GM19372 (cell line): Measurements from ENCODE around the gene ZFP36L1.

Source experiments
- ATAC-seq: cut with Tn5 transposase; IDR thresholded peaks from one replicate; pipeline ENCODE4 v1.9.1; 2021; ENCODE audit warnings: mild to moderate bottlenecking, low read depth, moderate library complexity; ENCODE audit not compliant: unreplicated experiment

ZFP36L1 gene, protein sequence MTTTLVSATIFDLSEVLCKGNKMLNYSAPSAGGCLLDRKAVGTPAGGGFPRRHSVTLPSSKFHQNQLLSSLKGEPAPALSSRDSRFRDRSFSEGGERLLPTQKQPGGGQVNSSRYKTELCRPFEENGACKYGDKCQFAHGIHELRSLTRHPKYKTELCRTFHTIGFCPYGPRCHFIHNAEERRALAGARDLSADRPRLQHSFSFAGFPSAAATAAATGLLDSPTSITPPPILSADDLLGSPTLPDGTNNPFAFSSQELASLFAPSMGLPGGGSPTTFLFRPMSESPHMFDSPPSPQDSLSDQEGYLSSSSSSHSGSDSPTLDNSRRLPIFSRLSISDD

DNA sequence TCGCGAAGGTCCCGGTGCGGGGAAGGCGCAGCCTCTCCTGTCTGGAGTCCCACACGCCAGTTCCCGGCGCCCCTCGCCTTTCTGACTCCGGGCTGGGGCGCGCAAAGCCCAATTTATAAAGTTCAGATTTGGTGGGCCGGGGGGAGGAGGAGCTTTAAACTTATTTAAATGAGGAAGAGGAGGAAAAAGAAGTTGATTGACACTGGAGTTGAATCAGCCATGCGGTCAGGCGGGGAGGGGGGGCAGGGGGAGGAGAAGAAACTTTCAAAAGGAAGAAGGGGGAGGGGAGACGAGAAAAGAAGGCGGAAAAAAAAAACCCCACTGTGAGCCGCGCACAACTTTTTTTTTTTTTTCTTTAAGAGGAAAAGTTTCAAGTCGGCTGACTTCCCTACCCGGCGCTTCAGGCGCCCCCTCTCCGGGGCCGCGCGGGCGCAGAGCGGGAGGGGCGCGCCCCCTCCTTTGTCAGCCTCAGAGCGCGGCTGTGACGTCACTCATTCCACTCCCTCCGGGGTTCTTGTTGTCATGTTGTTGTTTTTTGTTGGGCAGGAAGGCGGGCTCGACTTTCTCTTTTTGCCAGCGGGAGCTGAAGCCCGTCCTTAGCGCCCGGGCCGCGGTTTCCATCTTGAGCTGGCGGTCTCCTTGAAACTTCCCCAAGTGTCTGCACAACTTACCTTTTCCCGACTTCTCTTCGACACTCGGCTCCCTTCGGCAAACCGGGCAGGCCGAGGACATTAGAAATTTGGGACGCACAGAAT lies at the start of gene ZFP36L1:
ZFP36L1 (minus strand) TSS at position 89 of the 755 bp plus-strand sequence. CDS start 129 bp downstream, outside the sequence.
- peak; percentile 43 for ATAC-seq

GRCh38 chr14:68842298-68842697 lies 49.4 kb upstream of the ZFP36L1 start:
- no peak for ATAC-seq

- ATAC-seq = no peak
Measured at GRCh38 chr14:68841016-68841809, 48.3 kb upstream of the ZFP36L1 start.

DNA sequence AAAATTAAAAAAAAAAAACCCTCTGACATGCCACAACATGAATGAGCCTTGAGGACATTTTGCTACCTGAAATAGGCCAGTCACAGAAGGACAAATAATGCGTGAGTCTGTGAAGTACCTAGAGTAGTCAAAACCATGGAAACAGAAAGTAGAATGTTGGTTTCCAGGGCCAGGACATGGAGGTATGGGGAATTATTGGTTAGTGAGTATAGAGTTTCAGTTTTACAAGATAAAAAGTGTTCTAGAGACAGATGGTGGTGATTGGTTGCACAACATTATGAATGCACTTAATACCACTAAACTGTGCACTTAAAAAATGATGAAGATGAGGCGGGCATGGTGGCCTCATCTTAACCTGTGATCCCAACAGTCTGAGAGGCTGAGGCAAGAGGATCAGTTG lies 47.6 kb upstream of the ZFP36L1 start:
- ATAC-seq = no peak

DNA sequence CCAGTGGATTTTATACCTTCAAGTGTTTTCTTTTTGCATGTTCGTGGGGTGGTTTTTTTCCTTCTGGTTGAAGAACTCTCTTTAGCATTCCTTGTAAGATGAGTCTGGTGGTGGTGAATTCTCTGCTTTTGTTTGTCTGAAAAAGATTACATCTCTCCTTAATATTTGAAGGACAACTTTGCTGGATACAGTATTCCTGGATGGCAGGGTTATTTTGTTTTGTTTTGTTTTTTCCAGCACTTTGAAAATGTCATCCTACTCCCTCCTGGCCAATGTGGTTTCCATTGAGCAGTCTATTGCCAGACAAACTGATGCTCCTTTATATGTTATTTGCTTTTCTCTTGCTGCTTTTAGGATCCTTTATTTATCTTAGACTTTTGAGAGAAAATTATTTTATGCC lies 43.2 kb upstream of the ZFP36L1 start:
- no peak for ATAC-seq

- no peak for ATAC-seq
Measured at GRCh38 chr14:68834816-68835215, 41.9 kb upstream of the ZFP36L1 start.

DNA sequence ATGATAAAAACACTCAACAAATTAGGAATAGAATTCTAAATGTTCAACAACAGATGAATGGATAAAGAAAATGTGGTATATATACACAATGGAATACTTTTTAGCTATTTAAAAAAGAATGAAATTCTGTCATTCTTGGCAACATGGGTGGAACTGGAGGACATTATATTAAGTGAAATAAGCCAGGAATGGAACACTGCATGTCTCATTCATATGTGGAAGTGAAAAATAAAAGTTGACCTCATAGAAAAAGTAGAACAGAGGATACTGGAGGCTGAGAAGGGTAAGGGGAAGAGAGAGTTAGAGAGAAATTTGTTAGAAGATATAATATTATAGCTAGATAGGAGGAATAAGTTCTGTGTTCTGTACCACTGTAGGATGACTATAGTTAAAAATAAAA lies 35.8 kb upstream of the ZFP36L1 start:
- ATAC-seq = no peak

GRCh38 chr14:68825729-68826128 lies 32.9 kb upstream of the ZFP36L1 start:
- ATAC-seq = no peak

GRCh38 chr14:68824517-68825347 lies 31.9 kb upstream of the ZFP36L1 start:
- ATAC-seq = no peak

DNA sequence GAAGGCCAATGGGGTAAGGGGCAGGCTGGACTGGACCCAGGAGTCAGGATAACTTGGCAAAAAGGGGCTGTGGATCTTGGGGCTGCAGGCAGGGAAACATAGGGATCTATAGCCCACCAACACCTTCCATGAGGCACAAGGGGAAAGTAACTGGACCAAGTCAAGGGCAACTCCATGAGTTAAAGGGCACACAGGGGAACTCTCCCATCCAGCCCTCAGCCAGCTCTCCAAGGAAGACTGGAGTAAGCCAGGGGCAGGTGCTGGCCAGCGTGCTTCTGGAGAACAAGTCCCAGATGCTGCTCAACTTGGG lies 31.3 kb upstream of the ZFP36L1 start:
- no peak for ATAC-seq

DNA sequence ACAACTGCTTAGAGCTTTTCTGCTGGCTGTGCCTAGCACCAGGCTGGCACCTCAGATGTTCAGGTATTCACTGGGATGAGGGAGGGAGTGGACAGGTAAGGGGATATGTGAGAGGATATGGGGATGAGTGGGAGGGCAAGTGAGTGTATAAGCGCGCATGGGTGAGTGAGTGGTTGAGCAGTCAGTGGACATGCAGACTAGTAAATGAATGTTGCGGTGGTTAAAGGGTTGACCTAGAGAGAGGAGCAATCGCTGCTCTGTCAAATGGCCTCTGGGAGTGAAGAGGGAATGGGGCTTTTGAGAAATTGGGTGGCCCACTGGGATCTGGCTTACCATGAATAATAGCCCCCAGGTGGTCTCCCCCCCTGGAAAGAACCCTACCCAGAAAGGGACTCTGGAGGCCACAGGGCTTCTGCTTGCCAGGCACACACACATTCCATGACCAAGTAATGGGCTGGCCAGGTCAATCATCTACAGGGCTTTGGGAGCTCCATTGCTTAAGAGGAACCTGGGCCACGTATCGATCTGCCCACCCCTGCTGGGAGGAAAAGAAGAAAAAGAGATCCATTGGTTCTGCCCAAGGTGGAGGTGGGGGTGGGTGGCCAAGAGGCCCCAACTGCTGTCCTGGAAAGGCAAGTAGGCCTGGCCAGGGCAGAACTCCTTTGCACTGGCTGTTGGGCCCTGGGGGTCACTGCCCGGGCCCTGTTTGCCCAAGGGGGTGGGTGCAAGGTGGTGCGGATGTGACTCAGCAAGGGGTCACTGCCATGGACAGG lies 30.8 kb upstream of the ZFP36L1 start:
- ATAC-seq = no peak

GRCh38 chr14:68822926-68823325 lies 30.1 kb upstream of the ZFP36L1 start:
- no peak for ATAC-seq

- ATAC-seq = peak; percentile 47
Measured at GRCh38 chr14:68822132-68822651, 29.3 kb upstream of the ZFP36L1 start.

- ATAC-seq = no peak
Measured at GRCh38 chr14:68820999-68821683, 28.3 kb upstream of the ZFP36L1 start.

GRCh38 chr14:68820536-68820935 lies 27.7 kb upstream of the ZFP36L1 start:
- ATAC-seq = no peak

DNA sequence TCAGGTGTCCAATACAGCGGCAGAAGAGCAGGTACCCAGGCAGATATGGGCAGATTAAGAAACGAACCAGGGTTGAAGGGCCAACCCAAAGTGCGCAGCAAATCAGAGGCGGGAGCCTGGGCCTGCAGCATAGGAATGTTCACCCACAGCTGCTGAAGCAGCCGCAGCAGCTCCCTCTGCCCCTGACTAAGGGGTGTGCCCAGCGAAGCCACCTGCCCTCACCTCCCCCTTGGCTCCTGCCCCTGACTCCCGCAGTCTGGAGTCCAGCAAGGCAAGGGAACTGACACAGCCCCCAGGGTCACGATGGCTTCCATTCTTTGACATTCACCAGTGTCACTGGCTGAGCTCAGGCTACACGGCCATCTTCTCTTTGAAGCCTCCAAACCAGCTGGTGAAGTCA lies 27.3 kb upstream of the ZFP36L1 start:
- no peak for ATAC-seq

- no peak for ATAC-seq
Measured at GRCh38 chr14:68819260-68819691, 26.4 kb upstream of the ZFP36L1 start.

GRCh38 chr14:68817506-68818212 lies 24.8 kb upstream of the ZFP36L1 start:
- no peak for ATAC-seq
